Stimulated activated CD4-positive, alpha-beta T cell treated with anti-CD3 and anti-CD28 coated beads, Interleukin-12 subunit alpha, Interleukin-12 subunit beta, amount 100 ng/mL, for 48 hours (primary cell): ENCODE measurements around the gene PGM5.

Experiments used
- DNase-seq, 3 donors: peaks; one replicate each; pipeline ENCODE4 v3.0.0-alpha.2; 2020; ENCODE audit warnings: low read depth in 2 of 3, low spot score in 1 of 3

Gene PGM5

DNA sequence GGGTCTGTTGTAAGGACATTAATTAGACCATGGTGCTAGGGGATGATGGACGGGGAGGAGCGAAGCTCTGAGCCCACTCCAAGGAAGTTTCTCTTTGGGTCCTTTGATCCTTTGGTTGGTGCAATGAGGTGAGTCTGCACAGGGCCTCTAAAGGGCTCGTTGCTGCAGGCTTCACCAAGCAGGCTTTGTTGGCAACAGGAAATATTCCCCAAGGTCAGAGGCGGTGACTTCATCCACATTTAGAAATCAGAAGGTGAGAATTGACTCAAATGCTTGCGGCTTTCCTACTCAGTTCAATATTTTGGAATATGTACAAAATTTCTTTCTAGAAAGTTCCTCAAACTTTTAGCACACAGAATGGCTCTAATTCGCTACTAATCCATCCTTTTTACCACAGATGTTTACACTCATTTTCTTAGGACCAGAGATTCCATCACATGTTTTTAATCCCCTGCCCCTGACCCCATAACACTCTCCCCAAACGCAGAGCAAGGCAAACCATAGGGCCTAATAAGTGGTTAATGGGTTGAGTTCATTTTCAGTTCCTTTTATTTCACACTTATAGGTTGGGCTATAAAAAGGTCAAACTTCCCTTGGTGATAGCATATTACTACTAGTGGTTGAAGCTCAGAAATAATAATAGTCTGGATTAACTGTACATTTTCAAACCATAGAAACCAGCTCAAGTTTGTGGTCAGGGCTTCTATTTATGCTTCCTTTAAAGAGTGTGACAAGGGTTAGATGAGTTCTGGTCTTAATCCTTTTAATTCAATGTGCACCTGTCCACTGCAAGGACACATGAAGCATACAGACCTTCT, 221.6 kb downstream of the PGM5 start:
- DNase-seq, result no peak
